HepG2 (cell line): ENCODE measurements around the gene MAML1.

ENCODE experiments used
- CEBPB ChIP-seq: IDR thresholded peaks from 2 replicates; pipeline ENCODE4 v1.6.1; 2011; ENCODE audit warnings: low read depth, low read length, improper control_type of control experiment, borderline replicate concordance
- SNRNP70 ChIP-seq: fragments of 200-400 bp; formaldehyde crosslinking; IDR thresholded peaks from 2 replicates; pipeline ENCODE4 v1.6.1; 2017; ENCODE audit warnings: mild to moderate bottlenecking, low read depth, low read length, moderate library complexity
- SP2 ChIP-seq: sonication (generic); formaldehyde crosslinking; IDR thresholded peaks from 2 replicates; pipeline ENCODE4 v1.5.1; 2020; ENCODE audit warnings: mild to moderate bottlenecking, missing genetic modification reagents
- ZKSCAN8 ChIP-seq: IDR thresholded peaks from 2 replicates; pipeline ENCODE4 v1.6.1; 2016; ENCODE audit warnings: borderline replicate concordance, missing genetic modification reagents, missing compliant biosample characterization
- TF ChIP-seq, protein P1 (sequence below): sonication (generic); formaldehyde crosslinking; IDR thresholded peaks from 2 replicates; pipeline ENCODE4 v1.4.0; 2020; ENCODE audit warnings: missing genetic modification reagents

DNA sequence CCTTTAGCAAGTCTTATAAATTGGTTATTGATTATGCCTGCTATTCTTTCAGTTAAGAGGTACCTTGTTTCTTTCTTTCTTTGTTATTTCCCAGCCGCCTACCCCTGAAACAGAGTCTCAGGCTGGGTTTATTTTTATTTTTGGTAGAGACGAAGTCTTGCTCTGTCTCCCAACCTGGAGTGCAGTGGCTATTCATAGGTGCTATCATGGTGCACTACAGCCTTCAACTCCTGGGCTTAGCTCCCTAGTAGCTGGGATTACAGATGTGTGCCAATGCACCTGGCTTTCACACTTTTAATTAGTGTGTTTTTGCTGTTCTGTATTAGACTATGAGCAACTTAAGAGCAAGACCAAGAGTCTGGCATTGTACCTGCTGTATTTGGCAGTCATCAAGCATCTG, 14.2 kb downstream of the MAML1 start:
- TF ChIP-seq CEBPB (no peak), SNRNP70 (no peak), ZKSCAN8 (no peak), SP2 (no peak)
- TF ChIP-seq, protein P1, sequence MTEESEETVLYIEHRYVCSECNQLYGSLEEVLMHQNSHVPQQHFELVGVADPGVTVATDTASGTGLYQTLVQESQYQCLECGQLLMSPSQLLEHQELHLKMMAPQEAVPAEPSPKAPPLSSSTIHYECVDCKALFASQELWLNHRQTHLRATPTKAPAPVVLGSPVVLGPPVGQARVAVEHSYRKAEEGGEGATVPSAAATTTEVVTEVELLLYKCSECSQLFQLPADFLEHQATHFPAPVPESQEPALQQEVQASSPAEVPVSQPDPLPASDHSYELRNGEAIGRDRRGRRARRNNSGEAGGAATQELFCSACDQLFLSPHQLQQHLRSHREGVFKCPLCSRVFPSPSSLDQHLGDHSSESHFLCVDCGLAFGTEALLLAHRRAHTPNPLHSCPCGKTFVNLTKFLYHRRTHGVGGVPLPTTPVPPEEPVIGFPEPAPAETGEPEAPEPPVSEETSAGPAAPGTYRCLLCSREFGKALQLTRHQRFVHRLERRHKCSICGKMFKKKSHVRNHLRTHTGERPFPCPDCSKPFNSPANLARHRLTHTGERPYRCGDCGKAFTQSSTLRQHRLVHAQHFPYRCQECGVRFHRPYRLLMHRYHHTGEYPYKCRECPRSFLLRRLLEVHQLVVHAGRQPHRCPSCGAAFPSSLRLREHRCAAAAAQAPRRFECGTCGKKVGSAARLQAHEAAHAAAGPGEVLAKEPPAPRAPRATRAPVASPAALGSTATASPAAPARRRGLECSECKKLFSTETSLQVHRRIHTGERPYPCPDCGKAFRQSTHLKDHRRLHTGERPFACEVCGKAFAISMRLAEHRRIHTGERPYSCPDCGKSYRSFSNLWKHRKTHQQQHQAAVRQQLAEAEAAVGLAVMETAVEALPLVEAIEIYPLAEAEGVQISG (CRISPR knock-in tag), result no peak
